Neural cell (in vitro differentiated cells): Measurements from ENCODE around the gene IGF1R. TPM values are rescaled to one million over a fixed set of nuclear protein-coding genes. Genes with fewer than 3 reads are reported as not detected.

Source experiments
- H2AFZ ChIP-seq: fragments of 200-600, 300-800 bp; sonication (generic), shearing (Covaris generic); 2 replicates; pipeline ENCODE4 v1.6.0; 2014; ENCODE audit warnings: low read depth, mild to moderate bottlenecking, antibody characterized with exemption, low read length, moderate library complexity
- H3F3A ChIP-seq: fragments of 200-600 bp; shearing (Covaris generic); 2 replicates; pipeline ENCODE4 v1.6.1; 2016; ENCODE audit warnings: mild to moderate bottlenecking, moderate library complexity, mixed read lengths, antibody characterized with exemption, low read length; ENCODE audit not compliant: insufficient read depth, poor library complexity, severe bottlenecking
- H3K27ac ChIP-seq: fragments of 200-600, 300-800 bp; sonication (generic), shearing (Covaris generic); 2 replicates; pipeline ENCODE4 v1.5.1; 2014; ENCODE audit warnings: mild to moderate bottlenecking, low read length, moderate library complexity
- H3K27me3 ChIP-seq: fragments of 300-800, 200-600 bp; sonication (generic), shearing (Covaris generic); 2 replicates; pipeline ENCODE4 v1.6.0; 2014; ENCODE audit warnings: mild to moderate bottlenecking, low read depth, low read length, moderate library complexity; ENCODE audit not compliant: insufficient read depth
- H3K36me3 ChIP-seq: fragments of 300-800, 200-600 bp; sonication (generic), shearing (Covaris generic); 2 replicates; pipeline ENCODE4 v1.5.1; 2014; ENCODE audit warnings: mild to moderate bottlenecking, antibody characterized with exemption, low read length, moderate library complexity; ENCODE audit not compliant: insufficient read depth
- H3K4me2 ChIP-seq: fragments of 300-800, 200-600 bp; sonication (generic), shearing (Covaris generic); 2 replicates; pipeline ENCODE4 v1.6.0; 2014; ENCODE audit warnings: mild to moderate bottlenecking, low read length
- H3K4me3 ChIP-seq: fragments of 300-800, 200-600 bp; sonication (generic), shearing (Covaris generic); 2 replicates; pipeline ENCODE4 v1.5.1; 2014; ENCODE audit warnings: mild to moderate bottlenecking, low read length, moderate library complexity
- H3K79me2 ChIP-seq: fragments of 200-600 bp; shearing (Covaris generic); replicated peaks from 2 replicates; pipeline ENCODE4 v1.6.0; 2014; ENCODE audit warnings: mild to moderate bottlenecking, low read length, moderate library complexity; ENCODE audit not compliant: insufficient read depth
- H3K9ac ChIP-seq: fragments of 300-800, 200-600 bp; sonication (generic), shearing (Covaris generic); 2 replicates; pipeline ENCODE4 v1.6.1; 2016; ENCODE audit warnings: mild to moderate bottlenecking, low read length, mixed read lengths
- H3K9me2 ChIP-seq: fragments of 200-600 bp; shearing (Covaris generic); 2 replicates; pipeline ENCODE4 v1.6.1; 2016; ENCODE audit warnings: mild to moderate bottlenecking, low read length, mixed read lengths; ENCODE audit not compliant: insufficient read depth
- H3K9me3 ChIP-seq: fragments of 200-600, 300-800 bp; sonication (generic), shearing (Covaris generic); 2 replicates; pipeline ENCODE4 v1.6.1; 2016; ENCODE audit warnings: mild to moderate bottlenecking, mixed run types, low read length, moderate library complexity, mixed read lengths
- H4K20me1 ChIP-seq: fragments of 200-600 bp; shearing (Covaris generic); 2 replicates; pipeline ENCODE4 v1.6.1; 2016; ENCODE audit warnings: mild to moderate bottlenecking, mixed run types; ENCODE audit not compliant: insufficient read depth
- EP300 ChIP-seq: fragments of 450-650 bp; conservative IDR thresholded peaks from 2 replicates; pipeline ENCODE4 v1.6.1; 2014; ENCODE audit warnings: antibody characterized with exemption, mild to moderate bottlenecking, moderate library complexity; ENCODE audit not compliant: poor library complexity, severe bottlenecking
- EZH2 ChIP-seq: fragments of 200-600, 300-800 bp; shearing (Covaris generic), sonication (generic); IDR thresholded peaks from 2 replicates; pipeline ENCODE4 v1.6.1; 2014; ENCODE audit warnings: antibody characterized with exemption, low read length, borderline replicate concordance, mild to moderate bottlenecking; ENCODE audit not compliant: insufficient read depth, poor library complexity, severe bottlenecking
- MXI1 ChIP-seq: fragments of 450-650 bp; conservative IDR thresholded peaks from 2 replicates; pipeline ENCODE4 v1.6.1; 2014; ENCODE audit warnings: antibody characterized with exemption, mild to moderate bottlenecking; ENCODE audit not compliant: poor library complexity, severe bottlenecking
- POLR2AphosphoS5 ChIP-seq: IDR thresholded peaks from 2 replicates; pipeline ENCODE4 v1.6.1; 2012
- RAD21 ChIP-seq: fragments of 450-650 bp; conservative IDR thresholded peaks from 2 replicates; pipeline ENCODE4 v1.6.1; 2014; ENCODE audit warnings: antibody characterized with exemption, mild to moderate bottlenecking, moderate library complexity
- SMC3 ChIP-seq: fragments of 450-650 bp; conservative IDR thresholded peaks from 2 replicates; pipeline ENCODE4 v1.6.1; 2014; ENCODE audit warnings: antibody characterized with exemption, mild to moderate bottlenecking, moderate library complexity; ENCODE audit not compliant: poor library complexity
- TAF1 ChIP-seq: IDR thresholded peaks from 2 replicates; pipeline ENCODE4 v1.6.1; 2012; ENCODE audit warnings: low read depth
- polyA plus RNA-seq: library from polyadenylated mRNA; depleted of rRNA; stranded (reverse); fragments of >200 nt; gene quantifications from 2 replicates; pipeline ENCODE4 v1.2.3, GENCODE V29; 2014
- TF ChIP-seq, protein P1 (sequence below): fragments of 450-650 bp; IDR thresholded peaks from 2 replicates; pipeline ENCODE4 v1.5.1; 2014; ENCODE audit warnings: antibody characterized with exemption, mild to moderate bottlenecking, moderate library complexity; ENCODE audit not compliant: poor library complexity, severe bottlenecking
- TF ChIP-seq, protein P2 (sequence below): IDR thresholded peaks from 2 replicates; pipeline ENCODE4 v1.6.1; 2012; ENCODE audit warnings: borderline replicate concordance

Gene IGF1R
- polyA plus RNA-seq, 1 donor from 2014 or later = 10.9 TPM

DNA sequence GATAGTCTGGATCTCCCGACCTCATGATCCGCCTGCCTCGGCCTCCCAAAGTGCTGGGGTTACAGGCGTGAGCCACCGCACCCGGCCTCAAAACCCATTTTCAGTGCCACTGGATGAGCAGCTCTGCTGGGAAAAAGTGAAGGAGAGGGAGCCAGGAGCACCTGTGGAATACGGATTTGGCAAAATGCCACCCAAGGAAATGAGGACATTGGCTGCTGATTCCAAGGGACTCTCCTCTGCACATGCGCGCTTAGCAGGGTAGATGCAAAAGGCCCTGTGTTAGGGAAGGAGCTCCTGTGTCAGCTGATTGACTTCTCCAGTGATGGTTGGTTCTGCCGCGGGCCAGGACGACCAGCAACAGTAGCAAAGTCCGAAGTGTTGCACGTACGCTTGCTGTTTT lies 43.4 kb upstream of the IGF1R start:
- Histone ChIP-seq H3K27ac (no peak overlapping the region), H4K20me1 (no peaks in the 10 kb centered on the region), H3K4me2 (no peak overlapping the region), H2AFZ (no peak overlapping the region), H3K79me2 (no peaks in the 10 kb centered on the region), H3K27me3 (no peaks in the 10 kb centered on the region), H3F3A (no peaks in the 10 kb centered on the region), H3K36me3 (no peaks in the 10 kb centered on the region), H3K9me2 (no peaks in the 10 kb centered on the region), H3K9me3 (no peaks in the 10 kb centered on the region), H3K9ac (no peak overlapping the region), H3K4me3 (no peak overlapping the region)
- TF ChIP-seq EZH2 = no peak
- TF ChIP-seq RAD21 = no peak
- no peak for TF ChIP-seq MXI1
- TF ChIP-seq EP300 = no peak
- no peak for TF ChIP-seq SMC3
- TF ChIP-seq POLR2AphosphoS5 = no peak
- no peak for TF ChIP-seq TAF1
- TF ChIP-seq, protein P1, sequence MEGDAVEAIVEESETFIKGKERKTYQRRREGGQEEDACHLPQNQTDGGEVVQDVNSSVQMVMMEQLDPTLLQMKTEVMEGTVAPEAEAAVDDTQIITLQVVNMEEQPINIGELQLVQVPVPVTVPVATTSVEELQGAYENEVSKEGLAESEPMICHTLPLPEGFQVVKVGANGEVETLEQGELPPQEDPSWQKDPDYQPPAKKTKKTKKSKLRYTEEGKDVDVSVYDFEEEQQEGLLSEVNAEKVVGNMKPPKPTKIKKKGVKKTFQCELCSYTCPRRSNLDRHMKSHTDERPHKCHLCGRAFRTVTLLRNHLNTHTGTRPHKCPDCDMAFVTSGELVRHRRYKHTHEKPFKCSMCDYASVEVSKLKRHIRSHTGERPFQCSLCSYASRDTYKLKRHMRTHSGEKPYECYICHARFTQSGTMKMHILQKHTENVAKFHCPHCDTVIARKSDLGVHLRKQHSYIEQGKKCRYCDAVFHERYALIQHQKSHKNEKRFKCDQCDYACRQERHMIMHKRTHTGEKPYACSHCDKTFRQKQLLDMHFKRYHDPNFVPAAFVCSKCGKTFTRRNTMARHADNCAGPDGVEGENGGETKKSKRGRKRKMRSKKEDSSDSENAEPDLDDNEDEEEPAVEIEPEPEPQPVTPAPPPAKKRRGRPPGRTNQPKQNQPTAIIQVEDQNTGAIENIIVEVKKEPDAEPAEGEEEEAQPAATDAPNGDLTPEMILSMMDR = no peak
- TF ChIP-seq, protein P2, sequence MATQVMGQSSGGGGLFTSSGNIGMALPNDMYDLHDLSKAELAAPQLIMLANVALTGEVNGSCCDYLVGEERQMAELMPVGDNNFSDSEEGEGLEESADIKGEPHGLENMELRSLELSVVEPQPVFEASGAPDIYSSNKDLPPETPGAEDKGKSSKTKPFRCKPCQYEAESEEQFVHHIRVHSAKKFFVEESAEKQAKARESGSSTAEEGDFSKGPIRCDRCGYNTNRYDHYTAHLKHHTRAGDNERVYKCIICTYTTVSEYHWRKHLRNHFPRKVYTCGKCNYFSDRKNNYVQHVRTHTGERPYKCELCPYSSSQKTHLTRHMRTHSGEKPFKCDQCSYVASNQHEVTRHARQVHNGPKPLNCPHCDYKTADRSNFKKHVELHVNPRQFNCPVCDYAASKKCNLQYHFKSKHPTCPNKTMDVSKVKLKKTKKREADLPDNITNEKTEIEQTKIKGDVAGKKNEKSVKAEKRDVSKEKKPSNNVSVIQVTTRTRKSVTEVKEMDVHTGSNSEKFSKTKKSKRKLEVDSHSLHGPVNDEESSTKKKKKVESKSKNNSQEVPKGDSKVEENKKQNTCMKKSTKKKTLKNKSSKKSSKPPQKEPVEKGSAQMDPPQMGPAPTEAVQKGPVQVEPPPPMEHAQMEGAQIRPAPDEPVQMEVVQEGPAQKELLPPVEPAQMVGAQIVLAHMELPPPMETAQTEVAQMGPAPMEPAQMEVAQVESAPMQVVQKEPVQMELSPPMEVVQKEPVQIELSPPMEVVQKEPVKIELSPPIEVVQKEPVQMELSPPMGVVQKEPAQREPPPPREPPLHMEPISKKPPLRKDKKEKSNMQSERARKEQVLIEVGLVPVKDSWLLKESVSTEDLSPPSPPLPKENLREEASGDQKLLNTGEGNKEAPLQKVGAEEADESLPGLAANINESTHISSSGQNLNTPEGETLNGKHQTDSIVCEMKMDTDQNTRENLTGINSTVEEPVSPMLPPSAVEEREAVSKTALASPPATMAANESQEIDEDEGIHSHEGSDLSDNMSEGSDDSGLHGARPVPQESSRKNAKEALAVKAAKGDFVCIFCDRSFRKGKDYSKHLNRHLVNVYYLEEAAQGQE = no peak

DNA sequence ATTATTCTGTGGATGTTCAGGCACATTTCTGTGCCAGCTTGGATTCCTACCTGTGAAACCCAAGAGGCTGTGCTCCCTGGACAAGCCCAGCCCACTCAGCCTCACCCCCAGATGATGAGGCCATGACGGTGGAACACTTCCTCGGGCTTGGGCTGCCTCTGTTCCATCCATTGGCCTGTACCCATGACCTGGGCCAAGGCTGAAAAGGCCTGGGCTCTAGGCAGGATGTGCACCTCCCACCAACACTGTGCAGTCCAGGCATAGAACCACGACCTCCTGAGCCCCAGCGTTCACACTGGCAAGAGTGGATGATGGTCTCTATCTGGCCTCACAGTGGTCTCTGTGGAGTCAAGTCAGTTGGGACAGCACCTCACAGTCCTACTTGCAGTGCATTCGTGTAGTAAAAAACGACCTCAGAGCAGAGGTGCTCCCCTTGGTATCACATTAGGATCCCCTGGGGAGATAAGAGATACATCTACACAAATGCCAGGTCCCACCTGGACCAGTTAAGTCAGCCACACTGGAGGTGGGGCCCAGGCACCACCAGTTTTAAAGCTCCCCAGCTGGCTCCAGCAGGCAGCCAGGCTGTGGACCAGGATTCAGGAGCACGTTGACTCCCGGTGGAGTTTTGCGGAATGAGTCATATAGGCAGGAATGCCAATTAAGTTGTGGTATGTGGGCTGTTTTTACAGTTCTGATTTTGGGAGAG lies 39.0 kb upstream of the IGF1R start:
- no peaks in the 10 kb centered on the region for H3K9me3 ChIP-seq
- H2AFZ ChIP-seq = no peak overlapping the region
- H3K4me2 ChIP-seq = no peak overlapping the region

More for the DNA sequence above, 39.0 kb upstream of the IGF1R start:
- Histone ChIP-seq H3K27ac (no peak overlapping the region), H3K27me3 (no peaks in the 10 kb centered on the region), H3K36me3 (no peaks in the 10 kb centered on the region), H3K4me3 (no peak overlapping the region), H4K20me1 (no peaks in the 10 kb centered on the region), H3F3A (no peaks in the 10 kb centered on the region), H3K9ac (no peak overlapping the region), H3K79me2 (no peaks in the 10 kb centered on the region), H3K9me2 (no peaks in the 10 kb centered on the region)
- TF ChIP-seq EP300 (no peak), RAD21 (no peak), EZH2 (no peak), SMC3 (no peak), MXI1 (no peak), TAF1 (no peak)
- TF ChIP-seq, protein P1 = no peak
- TF ChIP-seq, protein P2 = no peak
